Glomerular visceral epithelial cell (primary cell): ENCODE results near the gene GDF2.
A peak's percentile ranks its signal among the peaks of the same experiment; 100 is the strongest.

ENCODE experiments used
- DNase-seq: peaks from one replicate; pipeline ENCODE4 v3.0.0-alpha.2; 2016; ENCODE audit errors: extremely low spot score

The GDF2 gene

GRCh38 chr10:47311932-47312662, 10.2 kb upstream of the GDF2 start:
- peak; percentile 73 for DNase-seq

DNA sequence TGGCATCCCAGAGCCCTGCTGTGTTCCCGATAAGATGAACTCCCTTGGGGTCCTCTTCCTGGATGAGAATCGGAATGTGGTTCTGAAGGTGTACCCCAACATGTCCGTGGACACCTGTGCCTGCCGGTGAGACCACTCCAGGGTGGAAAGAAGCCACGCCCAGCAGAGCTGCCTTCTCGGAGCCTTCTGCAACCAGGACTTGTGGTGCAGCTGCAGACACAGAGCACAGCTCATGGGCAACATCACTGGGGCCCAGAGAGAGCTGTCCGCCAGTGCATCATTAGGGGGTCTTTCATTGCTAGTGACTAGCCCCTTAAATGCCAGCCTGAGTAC, 9.6 kb upstream of the GDF2 start:
- no peak for DNase-seq

DNA sequence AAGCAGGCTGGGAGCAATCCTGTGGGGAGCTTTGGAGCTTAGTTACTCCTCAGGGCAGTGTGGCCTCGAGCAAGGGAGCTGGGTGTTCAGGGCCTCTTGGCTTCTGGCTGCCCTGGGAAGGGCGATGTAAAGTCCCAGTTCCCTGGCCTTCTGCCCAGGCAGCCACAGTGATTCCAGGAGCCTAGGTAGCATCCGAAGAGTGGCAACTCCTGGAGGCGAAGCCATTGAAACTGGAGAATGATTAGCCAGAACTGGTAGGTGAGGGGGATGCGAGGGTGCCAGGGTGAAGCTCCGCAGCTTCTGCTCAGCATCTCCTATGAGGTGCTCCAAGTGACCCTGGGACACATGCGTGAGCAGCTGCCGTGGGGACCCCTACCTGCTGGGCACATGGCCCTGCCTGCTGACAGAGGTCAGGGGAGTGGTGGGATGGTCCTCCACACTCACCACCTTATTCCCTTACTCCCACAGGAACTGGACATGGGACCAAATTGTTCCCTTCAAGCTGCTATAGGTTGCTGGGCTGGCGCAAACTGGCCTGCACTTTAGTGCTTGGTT, 7.8 kb upstream of the GDF2 start:
- DNase-seq: no peak

- no peak for DNase-seq
These were observed 6.8 kb upstream of the GDF2 start for GRCh38 chr10:47315421-47315820.

DNA sequence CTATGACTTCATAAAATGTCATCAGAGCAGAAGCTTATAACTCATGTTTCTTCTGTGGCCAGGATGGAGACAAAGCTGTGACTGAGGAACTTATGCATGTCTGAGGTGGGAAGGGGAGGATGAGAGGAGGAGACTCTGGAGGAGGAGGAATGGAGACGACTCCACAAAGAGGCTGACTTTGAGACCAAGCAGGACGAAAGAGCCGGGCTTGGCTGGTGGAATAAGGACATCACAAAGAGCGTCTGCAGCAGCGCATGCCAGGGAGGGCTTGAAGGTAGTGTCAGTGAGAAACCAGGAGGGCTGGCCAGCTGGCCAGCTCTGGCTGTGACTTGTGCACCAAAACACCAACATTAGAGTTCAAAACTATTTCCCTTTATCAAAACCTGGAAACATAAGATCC, 6.1 kb upstream of the GDF2 start:
- no peak for DNase-seq

- no peak for DNase-seq
These were observed 5.0 kb upstream of the GDF2 start for GRCh38 chr10:47317251-47317650.

DNA sequence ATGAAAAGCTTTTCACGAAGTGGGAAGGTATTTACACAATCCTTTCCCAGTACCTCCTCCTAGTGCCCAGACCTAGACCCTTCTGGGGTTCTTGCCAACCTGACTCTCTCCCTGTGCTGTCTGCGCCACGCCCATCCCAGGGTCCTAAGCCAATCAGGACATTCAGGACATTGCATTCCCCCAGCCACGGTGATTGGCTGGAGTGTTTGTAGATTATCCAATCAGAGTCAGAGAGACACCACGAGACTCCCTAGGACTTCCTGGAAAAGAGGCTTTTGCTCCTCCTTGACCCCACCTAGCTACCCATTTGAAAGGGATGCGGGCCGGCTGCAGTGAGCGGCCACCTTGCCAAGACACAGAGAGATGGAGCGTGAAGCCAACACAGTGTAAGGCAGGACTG, 3.5 kb upstream of the GDF2 start:
- DNase-seq: no peak

DNA sequence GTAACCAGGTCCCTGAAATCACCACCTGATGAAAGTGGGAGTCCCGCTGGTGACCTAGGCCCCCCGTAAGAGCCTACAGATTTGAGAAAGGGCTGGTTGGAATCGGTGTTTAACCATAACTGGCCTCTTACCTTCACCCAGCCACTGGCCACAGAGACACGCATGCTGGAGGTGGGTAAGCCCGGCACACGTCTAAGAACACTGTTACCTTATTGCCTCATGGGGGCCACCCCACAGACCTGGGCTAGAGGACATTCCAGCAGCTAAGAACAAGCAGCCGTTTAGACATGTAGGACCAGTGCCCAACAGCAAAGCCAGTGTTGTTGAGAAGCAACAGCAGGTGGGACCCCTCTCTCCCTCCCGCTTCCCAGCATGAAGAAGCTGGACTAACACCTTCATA, 2.5 kb upstream of the GDF2 start:
- no peak for DNase-seq

DNA sequence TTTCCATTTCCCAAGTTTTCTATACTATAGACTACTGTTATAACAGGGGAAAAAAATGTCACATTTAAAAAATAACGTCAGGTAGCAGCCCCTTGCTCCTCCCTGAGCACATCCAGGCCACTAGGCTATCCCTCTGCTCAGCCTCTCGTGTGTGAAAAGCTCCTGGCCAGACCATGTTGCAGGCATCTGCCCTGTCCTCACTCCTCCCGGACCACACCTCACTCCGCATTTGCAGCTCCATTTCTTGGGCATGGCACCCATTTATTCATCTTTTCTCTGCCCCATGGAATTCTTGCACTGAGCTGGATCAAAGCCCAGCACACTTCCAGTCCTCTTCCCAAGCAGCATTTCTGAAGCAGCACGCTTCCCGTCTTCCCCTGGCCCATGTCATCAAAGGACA, 1.4 kb upstream of the GDF2 start:
- no peak for DNase-seq

GRCh38 chr10:47321521-47322195, 596 bp upstream of the GDF2 start:
- DNase-seq: no peak

GRCh38 chr10:47323087-47323486, 833 bp downstream of the GDF2 start:
- DNase-seq: no peak

DNA sequence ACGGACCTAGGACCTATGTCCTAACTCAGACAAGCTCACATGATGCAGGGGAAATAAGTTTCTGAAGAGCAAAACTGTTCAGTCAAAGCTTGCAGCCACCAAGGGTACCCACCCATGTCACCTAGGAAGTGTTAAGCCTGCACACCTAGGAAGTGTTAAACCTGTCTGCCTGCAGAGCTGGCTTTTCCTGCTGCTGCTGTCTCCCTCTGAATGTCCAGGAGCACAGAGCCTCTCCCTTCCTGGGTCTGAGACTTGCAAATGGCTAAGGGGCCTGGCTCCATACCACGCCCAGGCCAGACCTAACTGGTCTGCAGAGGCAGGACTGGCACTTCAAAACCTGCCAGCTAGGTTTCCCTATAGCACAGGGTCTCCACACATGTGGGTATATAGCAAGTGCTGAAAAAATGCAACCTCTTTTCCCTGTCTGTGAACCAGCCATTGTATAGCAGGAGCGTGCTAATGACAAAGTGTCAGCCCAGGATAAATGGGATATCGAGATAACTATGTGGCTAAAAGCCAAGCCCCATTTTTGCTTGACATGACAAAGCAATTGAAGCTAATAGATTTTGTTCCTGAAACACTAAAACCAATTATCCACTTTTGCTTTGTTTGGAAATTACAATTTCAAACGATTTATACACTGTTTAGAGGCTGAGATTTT, 1.5 kb downstream of the GDF2 start:
- no peak for DNase-seq

DNA sequence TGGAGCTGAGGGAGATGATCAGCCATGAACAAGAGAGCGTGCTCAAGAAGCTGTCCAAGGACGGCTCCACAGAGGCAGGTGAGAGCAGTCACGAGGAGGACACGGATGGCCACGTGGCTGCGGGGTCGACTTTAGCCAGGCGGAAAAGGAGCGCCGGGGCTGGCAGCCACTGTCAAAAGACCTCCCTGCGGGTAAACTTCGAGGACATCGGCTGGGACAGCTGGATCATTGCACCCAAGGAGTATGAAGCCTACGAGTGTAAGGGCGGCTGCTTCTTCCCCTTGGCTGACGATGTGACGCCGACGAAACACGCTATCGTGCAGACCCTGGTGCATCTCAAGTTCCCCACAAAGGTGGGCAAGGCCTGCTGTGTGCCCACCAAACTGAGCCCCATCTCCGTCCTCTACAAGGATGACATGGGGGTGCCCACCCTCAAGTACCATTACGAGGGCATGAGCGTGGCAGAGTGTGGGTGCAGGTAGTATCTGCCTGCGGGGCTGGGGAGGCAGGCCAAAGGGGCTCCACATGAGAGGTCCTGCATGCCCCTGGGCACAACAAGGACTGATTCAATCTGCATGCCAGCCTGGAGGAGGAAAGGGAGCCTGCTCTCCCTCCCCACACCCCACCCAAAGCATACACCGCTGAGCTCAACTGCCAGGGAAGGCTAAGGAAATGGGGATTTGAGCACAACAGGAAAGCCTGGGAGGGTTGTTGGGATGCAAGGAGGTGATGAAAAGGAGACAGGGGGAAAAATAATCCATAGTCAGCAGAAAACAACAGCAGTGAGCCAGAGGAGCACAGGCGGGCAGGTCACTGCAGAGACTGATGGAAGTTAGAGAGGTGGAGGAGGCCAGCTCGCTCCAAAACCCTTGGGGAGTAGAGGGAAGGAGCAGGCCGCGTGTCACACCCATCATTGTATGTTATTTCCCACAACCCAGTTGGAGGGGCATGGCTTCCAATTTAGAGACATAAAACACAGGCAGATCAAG, 3.3 kb downstream of the GDF2 start:
- DNase-seq: no peak

GRCh38 chr10:47326306-47326926, 4.2 kb downstream of the GDF2 start:
- no peak for DNase-seq

- no peak for DNase-seq
These were observed 4.7 kb downstream of the GDF2 start for GRCh38 chr10:47326927-47327330.

DNA sequence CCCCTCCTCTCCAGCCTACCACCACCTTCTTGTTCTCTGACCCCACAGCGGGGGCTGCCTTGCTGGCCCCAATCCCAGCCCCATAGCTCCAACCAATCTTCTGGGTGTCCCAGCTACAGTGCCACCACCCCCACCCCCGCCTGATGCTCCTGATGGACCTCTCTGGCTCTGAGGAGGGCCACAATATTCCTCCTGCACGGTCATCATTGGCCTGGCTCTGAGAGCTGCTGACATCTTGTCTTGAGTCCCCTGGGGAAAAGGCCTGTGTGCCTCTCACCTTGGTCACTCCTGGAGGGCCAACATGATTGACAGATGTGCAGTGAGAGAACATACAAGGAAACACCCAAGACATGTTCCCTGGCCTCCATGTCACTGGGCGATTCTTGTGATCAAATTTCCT, 7.6 kb downstream of the GDF2 start:
- no peak for DNase-seq

DNA sequence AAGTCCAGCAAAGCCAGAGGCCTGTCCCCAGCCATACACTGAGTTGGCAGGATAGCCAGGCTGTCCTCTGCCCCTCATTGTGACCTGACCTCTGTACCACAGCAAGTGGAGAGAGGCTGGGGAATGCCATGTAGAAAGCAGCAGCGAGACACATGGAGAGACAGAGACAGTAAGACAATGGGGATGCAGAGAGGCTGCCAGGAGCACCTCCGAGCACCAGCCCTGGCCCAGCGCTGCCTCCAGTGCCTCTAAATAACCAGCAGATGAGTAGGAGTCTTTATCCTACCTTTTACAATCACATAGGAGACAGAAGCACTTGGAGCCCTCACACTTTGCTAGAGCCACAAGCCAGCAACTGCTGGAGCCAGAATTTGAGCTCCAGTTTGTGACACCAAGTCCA, 8.1 kb downstream of the GDF2 start:
- no peak for DNase-seq

DNA sequence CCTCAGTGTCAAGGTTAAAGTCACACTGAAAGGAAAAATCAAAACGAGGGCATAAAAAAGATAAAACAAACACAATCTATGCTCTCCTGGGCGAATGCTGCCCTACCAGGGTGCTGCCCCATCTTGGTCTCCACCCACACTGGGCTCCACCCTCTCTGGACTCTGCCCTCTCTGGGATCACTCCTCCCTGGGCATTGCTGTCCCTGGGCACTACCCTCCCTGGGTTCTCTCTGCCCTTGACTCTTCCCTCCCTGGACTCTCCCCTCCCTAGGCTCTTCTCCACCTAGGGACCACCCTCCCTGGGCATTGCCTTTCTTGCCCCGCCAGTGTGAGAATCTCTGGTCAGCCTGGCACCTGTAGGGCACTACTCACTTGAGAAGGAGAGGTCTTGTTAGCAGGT, 8.6 kb downstream of the GDF2 start:
- no peak for DNase-seq

GRCh38 chr10:47331491-47331890, 9.2 kb downstream of the GDF2 start:
- no peak for DNase-seq

DNA sequence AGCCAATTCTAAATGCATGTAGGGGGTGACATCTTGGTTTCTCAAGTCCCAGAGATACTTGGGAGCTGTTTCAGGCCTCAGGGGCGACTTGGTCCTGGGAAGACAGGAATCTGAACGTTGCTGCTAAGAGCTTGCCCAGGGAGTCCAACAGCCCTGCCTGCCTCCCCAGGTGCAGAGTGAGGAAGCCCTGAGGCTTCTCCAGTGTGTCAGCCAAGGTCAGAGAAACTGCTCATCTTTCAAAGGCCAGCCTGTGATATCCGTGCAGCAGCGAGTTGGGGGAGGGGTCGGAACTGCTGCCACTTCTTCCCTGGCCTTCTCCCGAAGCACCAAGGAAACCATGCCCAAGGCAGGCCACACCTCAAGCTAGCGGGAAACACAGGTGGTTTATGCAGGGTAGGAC, 9.7 kb downstream of the GDF2 start:
- DNase-seq: no peak

GRCh38 chr10:47332371-47332770, 10.1 kb downstream of the GDF2 start:
- DNase-seq: no peak
